Right atrium auricular region (tissue), 2 donors: ENCODE measurements around the gene ANKRD11. TPM values are rescaled to one million over a fixed set of nuclear protein-coding genes. Genes with fewer than 3 reads are reported as not detected.
"Not testable (repeated sequence)": the region's sequence is repeated elsewhere in the genome, so short reads cannot be mapped to it uniquely, and the experiment has no call there.

ENCODE experiments used
- DNase-seq: peaks from one replicate; pipeline ENCODE4 v3.0.0-alpha.2; 2019; ENCODE audit warnings: low spot score
- H3K27ac ChIP-seq, 2 donors: fragments of 200-600 bp; sonication (generic); 1 replicate in 1 of 2; 2 replicates in 1 of 2; pipeline ENCODE4 v1.5.1; 2016 to 2019
- H3K27me3 ChIP-seq, 2 donors: fragments of 200-600 bp; sonication (generic); one replicate each; pipeline versions ENCODE4 v1.5.1 to v1.6.0; 2017 to 2019
- H3K36me3 ChIP-seq: fragments of 200-600 bp; sonication (generic); one replicate; pipeline ENCODE4 v1.5.1; 2016
- H3K4me1 ChIP-seq, 2 donors: fragments of 200-600 bp; sonication (generic); one replicate each; pipeline versions ENCODE4 v1.5.1 to v1.6.0; 2017 to 2019
- H3K4me3 ChIP-seq, 2 donors: fragments of 200-600 bp; sonication (generic); 1 replicate in 1 of 2; 2 replicates in 1 of 2; pipeline ENCODE4 v1.5.1; 2017 to 2019; ENCODE audit warnings: mild to moderate bottlenecking in 1 of 2, moderate library complexity in 1 of 2
- H3K9me3 ChIP-seq, 2 donors: fragments of 200-600 bp; sonication (generic); one replicate each; pipeline ENCODE4 v1.5.1; 2019
- total RNA-seq, 2 donors: library from RNA; depleted of rRNA; stranded (reverse); fragments of >200 nt; gene quantifications; one replicate each; pipeline ENCODE4 v1.1.0, GENCODE V29; 2016
- TF ChIP-seq, protein P1 (sequence below), 2 donors: fragments of 200-600 bp; sonication (generic); IDR thresholded peaks; one replicate each; pipeline ENCODE4 v1.5.1; 2019; ENCODE audit warnings: antibody characterized with exemption in 2 of 2

ANKRD11 gene
- total RNA-seq, 2 donors from 2014 or later, result 55.2 to 68.1 TPM

GRCh38 chr16:89392881-89393737 is 97.3 kb downstream of the ANKRD11 start:
- H3K36me3 ChIP-seq, result peaks cover 6% of the 10 kb centered on the region
- DNase-seq, result no peak
- TF ChIP-seq, protein P1, sequence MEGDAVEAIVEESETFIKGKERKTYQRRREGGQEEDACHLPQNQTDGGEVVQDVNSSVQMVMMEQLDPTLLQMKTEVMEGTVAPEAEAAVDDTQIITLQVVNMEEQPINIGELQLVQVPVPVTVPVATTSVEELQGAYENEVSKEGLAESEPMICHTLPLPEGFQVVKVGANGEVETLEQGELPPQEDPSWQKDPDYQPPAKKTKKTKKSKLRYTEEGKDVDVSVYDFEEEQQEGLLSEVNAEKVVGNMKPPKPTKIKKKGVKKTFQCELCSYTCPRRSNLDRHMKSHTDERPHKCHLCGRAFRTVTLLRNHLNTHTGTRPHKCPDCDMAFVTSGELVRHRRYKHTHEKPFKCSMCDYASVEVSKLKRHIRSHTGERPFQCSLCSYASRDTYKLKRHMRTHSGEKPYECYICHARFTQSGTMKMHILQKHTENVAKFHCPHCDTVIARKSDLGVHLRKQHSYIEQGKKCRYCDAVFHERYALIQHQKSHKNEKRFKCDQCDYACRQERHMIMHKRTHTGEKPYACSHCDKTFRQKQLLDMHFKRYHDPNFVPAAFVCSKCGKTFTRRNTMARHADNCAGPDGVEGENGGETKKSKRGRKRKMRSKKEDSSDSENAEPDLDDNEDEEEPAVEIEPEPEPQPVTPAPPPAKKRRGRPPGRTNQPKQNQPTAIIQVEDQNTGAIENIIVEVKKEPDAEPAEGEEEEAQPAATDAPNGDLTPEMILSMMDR (IDR thresholded peaks at IDR 0.05), result no peak
- no peak overlapping the region for H3K4me3 ChIP-seq
- H3K4me1 ChIP-seq, result peaks cover 0 to 42% of the 10 kb centered on the region in 2 donors
- no peaks in the 10 kb centered on the region for H3K9me3 ChIP-seq
- no peak overlapping the region for H3K27ac ChIP-seq
- H3K27me3 ChIP-seq, result no peaks in the 10 kb centered on the region

- not testable (repeated sequence) for DNase-seq, H3K27ac ChIP-seq, H3K9me3 ChIP-seq, H3K36me3 ChIP-seq, H3K4me3 ChIP-seq, H3K27me3 ChIP-seq
- peaks cover 0 to 42% of the 10 kb centered on the region in 2 donors for H3K4me1 ChIP-seq
Observed at GRCh38 chr16:89390224-89390583, 100.2 kb downstream of the ANKRD11 start.

DNA sequence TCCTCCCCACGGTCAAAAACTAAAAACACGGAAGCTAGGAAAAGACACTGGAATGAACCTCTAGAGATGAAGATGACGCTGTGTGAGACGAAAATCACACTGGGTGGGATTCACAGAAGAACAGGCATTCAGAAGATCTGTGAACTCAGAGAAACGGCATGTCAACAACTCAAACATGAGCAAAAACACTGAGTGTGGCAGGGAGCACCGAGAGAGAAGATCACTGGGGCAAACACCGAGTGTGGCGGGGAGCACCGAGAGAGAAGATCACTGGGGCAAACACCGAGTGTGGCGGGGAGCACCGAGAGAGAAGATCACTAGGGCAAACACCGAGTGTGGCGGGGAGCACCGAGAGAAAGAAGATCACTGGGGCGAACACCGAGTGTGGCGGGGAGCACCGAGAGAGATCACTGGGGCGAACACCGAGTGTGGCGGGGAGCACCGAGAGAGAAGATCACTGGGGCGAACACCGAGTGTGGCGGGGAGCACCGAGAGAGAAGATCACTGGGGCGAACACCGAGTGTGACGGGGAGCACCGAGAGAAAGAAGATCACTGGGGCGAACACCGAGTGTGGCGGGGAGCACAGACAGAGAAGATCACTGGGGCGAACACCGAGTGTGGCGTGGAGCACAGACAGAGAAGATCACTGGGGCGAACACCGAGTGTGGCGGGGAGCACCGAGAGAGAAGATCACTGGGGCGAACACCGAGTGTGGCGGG is 100.7 kb downstream of the ANKRD11 start:
- not testable (repeated sequence) for H3K4me3 ChIP-seq, H3K27ac ChIP-seq, H3K9me3 ChIP-seq, H3K27me3 ChIP-seq, H3K36me3 ChIP-seq, DNase-seq
- peaks cover 0 to 39% of the 10 kb centered on the region in 2 donors for H3K4me1 ChIP-seq

GRCh38 chr16:89388536-89388935 is 101.8 kb downstream of the ANKRD11 start:
- DNase-seq, result no peak
- H3K9me3 ChIP-seq, result no peaks in the 10 kb centered on the region
- TF ChIP-seq, protein P1 (IDR thresholded peaks at IDR 0.05), result no peak
- H3K36me3 ChIP-seq, result peaks cover 6% of the 10 kb centered on the region
- H3K27me3 ChIP-seq, result no peaks in the 10 kb centered on the region
- no peak overlapping the region for H3K27ac ChIP-seq
- H3K4me3 ChIP-seq, result no peak overlapping the region
- H3K4me1 ChIP-seq, result peaks cover 0 to 38% of the 10 kb centered on the region in 2 donors

DNA sequence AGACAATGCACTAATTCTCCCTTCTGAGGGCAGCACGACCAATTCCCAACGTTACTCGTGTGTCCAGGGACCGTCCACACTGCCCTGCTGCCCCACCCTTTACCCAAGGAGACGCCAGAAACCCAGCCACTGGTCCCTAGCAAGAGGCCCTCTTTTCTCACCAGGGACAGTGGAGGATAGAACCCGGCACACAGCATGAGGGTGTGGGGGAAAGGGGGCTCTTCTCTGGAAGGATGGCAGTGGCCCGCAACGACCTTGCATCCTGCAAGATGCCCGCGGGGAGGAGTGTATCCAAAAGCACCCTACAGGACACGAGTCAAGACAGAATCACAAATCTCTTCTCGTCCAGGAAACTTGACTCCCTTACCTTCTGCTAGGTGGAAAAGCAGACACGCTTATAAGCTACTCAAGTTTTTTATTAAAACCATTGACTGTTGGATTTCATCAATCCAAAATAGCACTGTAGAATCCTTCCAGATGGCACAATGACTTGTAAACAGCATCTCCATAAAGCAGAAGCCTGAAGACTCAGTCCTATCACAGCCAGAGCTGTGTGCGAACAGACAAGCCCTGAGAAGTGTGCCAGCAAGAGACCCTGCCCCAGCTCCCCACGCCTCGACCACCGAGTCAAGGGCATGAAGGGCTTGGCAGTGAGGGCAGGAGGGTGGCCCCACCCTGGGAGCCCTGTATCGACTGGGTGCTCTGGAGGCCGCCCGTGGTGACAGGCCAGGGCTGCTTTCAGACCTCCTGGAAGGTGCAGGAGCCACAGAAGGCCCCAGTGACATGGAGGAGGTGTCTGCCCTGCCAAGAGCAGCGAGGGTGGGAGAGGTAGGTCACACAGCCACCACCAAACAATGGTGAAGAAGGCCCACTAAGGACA is 103.8 kb downstream of the ANKRD11 start:
- H3K27ac ChIP-seq, result no peak overlapping the region
- DNase-seq, result no peak
- H3K36me3 ChIP-seq, result peaks cover 6% of the 10 kb centered on the region
- H3K9me3 ChIP-seq, result no peaks in the 10 kb centered on the region
- peaks cover 0 to 48% of the 10 kb centered on the region in 2 donors for H3K4me1 ChIP-seq
- TF ChIP-seq, protein P1 (IDR thresholded peaks at IDR 0.05), result no peak
- H3K4me3 ChIP-seq, result no peak overlapping the region
- no peaks in the 10 kb centered on the region for H3K27me3 ChIP-seq

DNA sequence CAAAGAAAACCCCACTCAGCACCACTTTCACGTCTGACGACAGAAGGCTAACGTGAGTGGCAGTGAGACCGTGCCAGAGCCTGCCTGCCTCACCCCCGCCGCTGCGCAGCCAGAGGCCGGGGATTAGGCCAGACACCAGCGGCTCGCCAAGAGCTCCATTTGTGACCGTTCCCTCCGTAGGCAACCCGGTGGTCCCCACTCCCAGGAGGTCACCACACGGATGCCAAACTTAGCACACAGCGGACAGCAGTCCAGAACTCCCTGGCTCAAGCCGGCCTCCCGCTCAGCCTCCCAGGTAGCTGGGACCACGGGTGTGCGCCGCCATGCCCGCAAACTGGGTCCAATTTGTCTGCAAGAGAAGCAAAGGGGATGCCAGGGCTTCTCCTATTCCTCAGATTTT is 104.6 kb downstream of the ANKRD11 start:
- H3K9me3 ChIP-seq, result no peaks in the 10 kb centered on the region
- no peak for DNase-seq
- H3K27me3 ChIP-seq, result no peaks in the 10 kb centered on the region
- H3K27ac ChIP-seq, result no peak overlapping the region
- H3K4me3 ChIP-seq, result no peak overlapping the region
- TF ChIP-seq, protein P1 (IDR thresholded peaks at IDR 0.05), result no peak
- H3K4me1 ChIP-seq, result peaks cover 0 to 55% of the 10 kb centered on the region in 2 donors
- H3K36me3 ChIP-seq, result peaks cover 6% of the 10 kb centered on the region
